Fibroblast of upper back skin (primary cell): ENCODE results near the gene GALNT8.
"Not testable (repeated sequence)": the region's sequence is repeated elsewhere in the genome, so short reads cannot be mapped to it uniquely, and the experiment has no call there.

Source experiments
- DNase-seq: peaks from one replicate; pipeline ENCODE4 v3.0.0-alpha.2; 2013

The GALNT8 gene

GRCh38 chr12:4719821-4720636 is at the start of gene GALNT8:
Gene GALNT8 (plus strand): TSS chr12:4720400. CDS start chr12:4720678, 278 bp downstream.
- no peak for DNase-seq

- no peak for DNase-seq
These were observed 40.5 kb upstream of the GALNT8 start for GRCh38 chr12:4679711-4680110.

GRCh38 chr12:4681732-4682131 is 38.5 kb upstream of the GALNT8 start:
- DNase-seq, result no peak

- no peak for DNase-seq
These were observed 34.9 kb upstream of the GALNT8 start for GRCh38 chr12:4685317-4685716.

GRCh38 chr12:4690760-4691159 is 29.4 kb upstream of the GALNT8 start:
- no peak for DNase-seq

- peak; percentile 84 for DNase-seq
These were observed 19.6 kb upstream of the GALNT8 start for GRCh38 chr12:4700621-4701026.

GRCh38 chr12:4701395-4702190 is 18.6 kb upstream of the GALNT8 start:
- DNase-seq, result peak; percentile 59

GRCh38 chr12:4703676-4704075 is 16.5 kb upstream of the GALNT8 start:
- DNase-seq, result no peak

- DNase-seq, result no peak
These were observed 14.4 kb upstream of the GALNT8 start for GRCh38 chr12:4705824-4706223.

- no peak for DNase-seq
These were observed 12.9 kb upstream of the GALNT8 start for GRCh38 chr12:4707306-4707705.

GRCh38 chr12:4710113-4710512 is 10.1 kb upstream of the GALNT8 start:
- no peak for DNase-seq

- DNase-seq, result no peak
These were observed 5.3 kb upstream of the GALNT8 start for GRCh38 chr12:4714879-4715278.

- DNase-seq, result no peak
These were observed 2.4 kb upstream of the GALNT8 start for GRCh38 chr12:4717806-4718205.

- no peak for DNase-seq
These were observed 416 bp downstream of the GALNT8 start for GRCh38 chr12:4720637-4720995.

GRCh38 chr12:4721587-4721986 is 1.4 kb downstream of the GALNT8 start:
- not testable (repeated sequence) for DNase-seq

GRCh38 chr12:4723226-4723625 is 3.0 kb downstream of the GALNT8 start:
- DNase-seq, result no peak

- DNase-seq, result no peak
These were observed 4.9 kb downstream of the GALNT8 start for GRCh38 chr12:4725057-4725456.

GRCh38 chr12:4734625-4735340 is 14.6 kb downstream of the GALNT8 start:
- no peak for DNase-seq

GRCh38 chr12:4736091-4736490 is 15.9 kb downstream of the GALNT8 start:
- DNase-seq, result no peak

GRCh38 chr12:4738541-4738940 is 18.3 kb downstream of the GALNT8 start:
- DNase-seq, result no peak

GRCh38 chr12:4742416-4742970 is 22.3 kb downstream of the GALNT8 start:
- no peak for DNase-seq

- DNase-seq, result no peak
These were observed 22.8 kb downstream of the GALNT8 start for GRCh38 chr12:4743046-4743445.

GRCh38 chr12:4744709-4745108 is 24.5 kb downstream of the GALNT8 start:
- no peak for DNase-seq
